ENCODE data around the gene GAD1.

GAD1 gene

DNA sequence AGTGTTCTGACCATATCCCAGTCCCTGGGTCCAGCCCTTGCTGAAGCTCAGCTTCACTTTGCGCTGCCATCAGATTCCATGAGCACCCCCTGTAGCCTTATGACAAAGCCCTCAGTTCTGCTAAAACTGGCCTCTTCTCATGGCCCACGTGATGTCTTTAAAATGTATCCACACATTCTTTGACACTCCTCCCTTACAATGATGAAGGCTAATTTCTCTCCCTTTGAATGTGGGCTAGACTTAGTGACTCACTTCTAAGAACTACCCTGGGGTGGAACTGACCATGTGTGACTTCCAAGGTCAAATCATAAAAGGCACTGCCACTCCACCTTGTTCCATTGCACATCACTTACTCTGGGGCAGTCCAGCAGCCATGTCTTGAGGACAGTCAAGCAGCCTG, 67.0 kb downstream of the GAD1 start:
- no peaks in the 10 kb centered on the region for H3K36me3 Mint-ChIP-seq
- no peak for DNase-seq (ENCODE audit: low spot score in 2 of 2)
- H3K4me3 Mint-ChIP-seq = no peak overlapping the region
- no peaks in the 10 kb centered on the region for H3K9me3 Mint-ChIP-seq
- peaks cover 17% of the 10 kb centered on the region for H3K27me3 Mint-ChIP-seq
- no peak overlapping the region for H3K27ac Mint-ChIP-seq
- no peak for ATAC-seq (ENCODE audit: low read depth)
- H3K4me1 Mint-ChIP-seq = peaks cover 2% of the 10 kb centered on the region

DNA sequence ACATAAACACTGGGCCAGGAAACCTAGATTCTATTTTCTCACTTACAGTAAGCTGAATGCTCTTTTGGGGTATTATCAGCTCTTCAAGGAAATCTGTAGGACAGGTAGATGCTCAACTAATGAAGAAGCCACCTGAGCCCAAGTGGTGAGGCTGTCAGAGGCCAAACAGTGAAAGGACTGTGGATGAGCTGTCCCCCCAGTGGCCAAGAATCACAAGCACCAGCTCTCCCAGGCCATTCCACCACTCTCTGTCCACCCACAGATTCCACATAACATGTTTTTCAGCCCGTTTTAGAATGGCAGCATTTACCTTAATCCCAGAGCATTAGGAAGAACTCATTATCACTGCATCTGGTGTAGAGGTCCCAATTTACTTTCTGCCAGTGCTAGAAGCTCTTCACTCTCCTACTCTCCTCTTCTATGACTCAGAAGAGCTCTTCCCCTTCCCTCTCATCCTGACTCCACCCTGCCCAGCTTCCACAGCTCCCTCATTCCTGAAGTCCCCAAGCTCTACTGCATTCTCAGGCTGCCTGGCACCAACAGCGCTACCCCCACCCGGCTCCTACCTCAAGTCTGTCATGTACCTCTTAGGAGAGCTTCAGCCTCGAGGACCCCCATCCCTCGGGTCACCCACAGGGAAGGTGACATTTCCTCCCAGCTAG, 68.6 kb downstream of the GAD1 start:
- Mint-ChIP-seq H3K27ac (no peak overlapping the region), H3K9me3 (no peaks in the 10 kb centered on the region)
- ATAC-seq (ENCODE audit: low read depth) = no peak

DNA sequence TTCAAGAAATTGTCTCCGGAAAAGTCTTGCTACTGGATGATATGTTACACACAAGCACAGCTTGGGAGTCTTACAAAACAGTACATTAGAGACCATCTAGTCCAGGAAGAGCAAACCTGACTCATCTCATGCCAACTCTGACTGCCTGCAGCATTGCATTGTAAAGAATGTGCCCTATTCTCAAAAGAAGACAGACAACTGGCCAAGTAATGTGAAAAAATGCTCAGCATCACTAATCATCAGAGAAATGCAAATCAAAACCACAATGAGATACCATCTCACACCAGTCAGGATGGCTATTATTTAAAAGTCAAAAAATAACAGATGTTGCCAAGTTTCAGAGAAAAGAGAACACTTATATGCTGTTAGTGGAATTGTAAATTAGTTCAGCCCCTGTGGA, 69.7 kb downstream of the GAD1 start:
- DNase-seq (ENCODE audit: low spot score in 2 of 2) (no peak), ATAC-seq (ENCODE audit: low read depth) (no peak)
- peaks cover 2% of the 10 kb centered on the region for H3K4me1 Mint-ChIP-seq
- no peaks in the 10 kb centered on the region for H3K9me3 Mint-ChIP-seq
- H3K27me3 Mint-ChIP-seq = peaks cover 18% of the 10 kb centered on the region
- H3K36me3 Mint-ChIP-seq = no peaks in the 10 kb centered on the region
- no peak overlapping the region for H3K4me3 Mint-ChIP-seq
- H3K27ac Mint-ChIP-seq = no peak overlapping the region

More for the DNA sequence above, 68.6 kb downstream of the GAD1 start:
- Mint-ChIP-seq H3K4me3 (no peak overlapping the region), H3K27me3 (peaks cover 19% of the 10 kb centered on the region), H3K36me3 (no peaks in the 10 kb centered on the region), H3K4me1 (peaks cover 2% of the 10 kb centered on the region)
- no peak for DNase-seq (ENCODE audit: low spot score in 2 of 2)

DNA sequence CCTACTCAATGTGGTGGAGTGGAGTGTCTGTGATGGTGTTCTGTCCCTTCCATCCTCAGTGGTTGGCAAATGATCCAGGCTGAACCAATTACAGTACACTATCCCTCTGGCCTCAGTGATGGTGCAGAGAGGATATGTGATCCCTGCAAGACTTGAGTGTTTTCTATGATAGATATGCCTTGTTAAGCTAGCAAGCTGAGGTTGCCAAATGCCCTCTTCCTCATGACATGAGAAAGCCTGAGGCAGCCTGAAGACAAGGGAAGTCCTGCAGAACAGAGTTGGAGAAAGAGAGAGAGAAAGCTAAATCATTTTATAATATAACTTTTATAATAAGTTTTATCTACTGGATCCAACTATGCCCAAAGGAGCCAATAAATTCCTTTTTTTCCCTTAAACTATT, 70.8 kb downstream of the GAD1 start:
- Mint-ChIP-seq H3K36me3 (no peaks in the 10 kb centered on the region), H3K4me1 (peaks cover 2% of the 10 kb centered on the region), H3K27me3 (peaks cover 16% of the 10 kb centered on the region), H3K9me3 (no peaks in the 10 kb centered on the region), H3K27ac (no peak overlapping the region), H3K4me3 (no peak overlapping the region)
- no peak for DNase-seq (ENCODE audit: low spot score in 2 of 2)
- ATAC-seq (ENCODE audit: low read depth) = no peak

DNA sequence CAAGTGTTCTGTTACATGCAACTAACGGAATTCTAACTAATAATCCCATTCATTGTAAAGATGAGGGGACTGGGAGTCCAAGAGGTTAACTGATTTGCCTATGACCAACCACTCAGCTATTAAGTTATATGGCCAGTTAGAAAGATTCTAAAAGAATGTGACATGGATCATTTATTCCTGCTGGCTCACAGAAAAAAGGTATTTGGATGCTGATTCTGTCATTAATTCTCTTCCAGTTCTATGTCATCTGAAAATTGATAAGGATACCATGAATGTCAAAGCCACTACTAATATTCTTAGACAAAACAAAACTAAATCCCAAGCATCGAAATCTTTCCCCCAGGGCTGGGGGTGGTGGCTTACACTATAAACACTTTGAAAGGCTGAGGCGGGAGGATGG, 71.2 kb downstream of the GAD1 start:
- Mint-ChIP-seq H3K36me3 (no peaks in the 10 kb centered on the region), H3K27me3 (peaks cover 15% of the 10 kb centered on the region), H3K27ac (no peak overlapping the region), H3K4me1 (peaks cover 2% of the 10 kb centered on the region), H3K9me3 (no peaks in the 10 kb centered on the region), H3K4me3 (no peak overlapping the region)
- no peak for DNase-seq (ENCODE audit: low spot score in 2 of 2)
- no peak for ATAC-seq (ENCODE audit: low read depth)

DNA sequence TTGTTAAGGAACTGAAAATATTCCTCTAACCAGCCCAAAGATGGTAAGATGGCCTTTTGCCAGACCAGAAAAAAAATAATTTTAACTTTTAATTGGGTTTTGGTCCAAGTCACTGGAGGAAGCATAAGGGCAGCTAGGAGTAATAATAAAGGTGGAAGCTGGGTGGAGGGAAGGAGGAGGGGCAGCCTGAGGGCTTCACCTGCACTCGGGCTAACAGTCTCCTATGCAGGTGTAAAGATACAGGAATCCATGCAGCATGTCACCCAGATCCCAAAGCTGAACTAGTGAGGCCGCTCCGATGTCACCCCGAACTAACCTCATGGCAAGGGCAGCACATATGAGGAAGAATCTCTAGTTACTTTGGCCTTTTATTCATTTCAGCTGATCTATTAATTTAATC, 75.2 kb downstream of the GAD1 start:
- no peaks in the 10 kb centered on the region for H3K36me3 Mint-ChIP-seq
- no peaks in the 10 kb centered on the region for H3K9me3 Mint-ChIP-seq
- peaks cover 7% of the 10 kb centered on the region for H3K27me3 Mint-ChIP-seq

DNA sequence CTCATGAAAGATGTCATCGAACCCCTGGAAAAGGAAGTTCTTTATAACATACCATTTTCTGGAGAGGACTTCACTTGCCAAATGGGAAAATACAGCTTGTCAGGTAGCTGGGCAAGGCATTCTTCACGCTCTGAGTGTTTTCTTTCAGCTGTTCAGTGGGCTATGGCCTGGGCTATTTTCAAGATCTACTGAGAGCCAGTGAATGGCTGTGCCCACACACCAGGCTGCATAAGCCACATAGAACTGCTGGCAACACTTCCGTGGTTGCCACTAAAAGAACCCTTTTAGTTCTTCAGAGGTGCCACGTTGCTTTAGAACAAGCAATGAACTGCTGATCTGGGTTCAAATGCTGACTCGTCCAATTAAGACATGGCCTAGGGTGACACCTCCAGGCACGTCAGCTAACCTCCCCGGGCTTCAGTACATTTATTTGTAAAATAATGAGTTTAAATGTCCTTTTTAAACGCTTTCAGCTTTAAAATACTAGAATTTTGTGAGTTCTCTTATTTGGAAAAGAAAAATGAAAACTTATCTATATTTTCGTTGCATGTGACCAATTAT, 75.8 kb downstream of the GAD1 start:
- DNase-seq (ENCODE audit: low spot score in 2 of 2) (no peak), ATAC-seq (ENCODE audit: low read depth) (no peak)
- peaks cover 9% of the 10 kb centered on the region for H3K27me3 Mint-ChIP-seq
- H3K36me3 Mint-ChIP-seq = no peaks in the 10 kb centered on the region
- no peak overlapping the region for H3K4me3 Mint-ChIP-seq
- no peak overlapping the region for H3K27ac Mint-ChIP-seq
- H3K9me3 Mint-ChIP-seq = no peaks in the 10 kb centered on the region
- H3K4me1 Mint-ChIP-seq = no peaks in the 10 kb centered on the region

More for the DNA sequence above, 75.2 kb downstream of the GAD1 start:
- no peak overlapping the region for H3K4me3 Mint-ChIP-seq
- no peak for DNase-seq (ENCODE audit: low spot score in 2 of 2)
- H3K27ac Mint-ChIP-seq = no peak overlapping the region
- no peaks in the 10 kb centered on the region for H3K4me1 Mint-ChIP-seq
- no peak for ATAC-seq (ENCODE audit: low read depth)

DNA sequence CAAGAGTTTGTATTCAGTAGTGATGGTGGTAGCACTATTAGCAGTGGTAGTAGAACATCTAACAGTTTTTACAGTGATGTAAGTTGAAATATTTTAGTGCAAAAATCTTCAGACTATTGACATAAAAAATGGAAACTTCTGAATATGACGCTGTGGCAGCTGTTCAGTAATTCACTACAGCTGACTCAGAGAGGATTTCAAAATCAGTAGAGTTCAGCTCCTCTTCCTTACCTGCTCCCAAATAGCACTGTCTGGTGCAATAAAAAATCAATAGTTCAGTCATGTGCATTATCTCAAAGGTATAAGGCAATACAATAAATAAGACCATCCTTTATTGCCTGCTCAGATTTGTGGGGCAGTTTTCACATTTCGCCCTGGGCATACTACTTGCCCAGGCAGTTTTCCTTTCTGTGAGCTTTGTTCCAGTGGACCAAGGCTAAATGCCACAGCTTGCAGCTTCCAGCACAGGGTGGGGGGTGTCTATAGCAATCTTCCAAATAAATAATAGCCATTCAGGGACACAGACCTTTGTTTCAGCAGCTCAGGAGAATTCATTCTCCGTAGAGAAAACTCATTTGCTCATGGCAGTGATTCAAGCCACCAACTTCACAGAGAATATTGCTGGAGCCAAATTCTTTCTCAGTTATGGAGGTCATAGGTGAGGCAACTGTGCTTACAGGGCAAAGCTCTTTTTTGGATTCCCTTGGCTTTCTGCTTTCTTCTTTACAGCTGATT, 78.5 kb downstream of the GAD1 start:
- H3K9me3 Mint-ChIP-seq = no peaks in the 10 kb centered on the region
- DNase-seq (ENCODE audit: low spot score in 2 of 2) (no peak), ATAC-seq (ENCODE audit: low read depth) (no peak)
- no peaks in the 10 kb centered on the region for H3K36me3 Mint-ChIP-seq
- H3K27me3 Mint-ChIP-seq = peaks cover 5% of the 10 kb centered on the region
- H3K4me1 Mint-ChIP-seq = no peaks in the 10 kb centered on the region
- H3K27ac Mint-ChIP-seq = no peak overlapping the region
- no peak overlapping the region for H3K4me3 Mint-ChIP-seq

DNA sequence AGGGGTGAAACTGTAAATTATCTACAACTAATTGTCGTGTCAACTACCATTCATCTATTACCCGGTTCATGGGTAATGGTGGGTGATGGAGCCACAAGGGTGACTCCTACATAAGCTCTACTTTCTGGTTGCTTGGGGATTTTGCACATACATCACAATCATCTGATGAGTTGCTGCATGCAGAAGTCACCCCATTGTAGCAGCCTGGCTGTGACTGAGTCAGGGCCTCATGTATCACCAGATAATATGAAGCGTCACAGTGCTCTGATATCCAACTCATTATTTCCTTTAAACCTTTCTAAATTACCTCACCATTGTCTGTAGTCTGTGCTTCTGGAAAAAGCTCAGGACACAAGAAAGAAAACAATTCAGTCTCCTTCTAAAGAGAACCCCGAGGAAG, 79.9 kb downstream of the GAD1 start:
- Mint-ChIP-seq H3K9me3 (no peaks in the 10 kb centered on the region), H3K4me1 (no peaks in the 10 kb centered on the region), H3K27ac (no peak overlapping the region), H3K27me3 (peaks cover 5% of the 10 kb centered on the region), H3K36me3 (no peaks in the 10 kb centered on the region), H3K4me3 (no peak overlapping the region)
- DNase-seq (ENCODE audit: low spot score in 2 of 2) (no peak), ATAC-seq (ENCODE audit: low read depth) (no peak)

DNA sequence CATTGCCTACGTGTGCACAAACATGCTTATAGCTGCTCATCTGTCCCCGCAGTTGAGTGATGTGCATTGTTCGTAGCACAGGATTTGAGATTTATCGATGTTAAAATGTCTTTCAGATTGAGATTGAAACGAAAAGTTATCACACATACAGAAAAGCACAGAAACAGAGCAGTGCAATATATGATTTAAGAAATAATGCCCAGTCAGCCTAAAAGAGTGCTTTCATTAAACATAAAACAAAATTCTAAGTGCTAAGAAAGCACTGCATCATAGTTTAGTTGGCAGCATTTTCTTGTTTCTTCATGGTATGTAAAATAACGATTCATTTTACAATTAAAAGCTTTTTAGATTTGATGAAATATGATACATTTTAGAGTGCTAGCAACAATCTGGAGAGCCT, 80.4 kb downstream of the GAD1 start:
- no peak for DNase-seq (ENCODE audit: low spot score in 2 of 2)
- ATAC-seq (ENCODE audit: low read depth) = no peak
- no peaks in the 10 kb centered on the region for H3K4me1 Mint-ChIP-seq

DNA sequence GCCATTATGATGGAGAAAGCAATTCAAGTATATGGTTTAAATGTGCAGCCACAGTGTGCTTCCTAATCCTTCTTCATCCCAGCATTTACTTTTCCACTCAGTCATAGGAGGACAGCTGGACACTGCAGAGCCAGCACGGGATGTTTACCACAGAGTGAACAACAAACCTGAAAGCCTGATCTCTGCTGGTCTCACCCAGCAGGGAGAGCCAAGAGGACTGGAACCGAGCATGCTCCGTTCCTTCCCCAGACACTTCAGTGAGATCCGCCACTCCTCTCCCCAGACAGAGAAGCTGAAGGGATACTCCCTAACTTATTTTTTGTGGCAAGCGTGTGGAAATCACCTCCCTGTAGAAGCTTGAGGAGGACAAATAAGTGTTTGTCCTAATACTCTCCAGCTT, 89.2 kb downstream of the GAD1 start:
- no peaks in the 10 kb centered on the region for H3K36me3 Mint-ChIP-seq
- DNase-seq (ENCODE audit: low spot score in 2 of 2) = no peak
- H3K4me3 Mint-ChIP-seq = no peak overlapping the region
- H3K27ac Mint-ChIP-seq = no peak overlapping the region
- H3K27me3 Mint-ChIP-seq = peaks cover 8% of the 10 kb centered on the region
- no peaks in the 10 kb centered on the region for H3K4me1 Mint-ChIP-seq
- peaks cover 7% of the 10 kb centered on the region for H3K9me3 Mint-ChIP-seq
- no peak for ATAC-seq (ENCODE audit: low read depth)

More for the DNA sequence above, 80.4 kb downstream of the GAD1 start:
- Mint-ChIP-seq H3K36me3 (no peaks in the 10 kb centered on the region), H3K9me3 (no peaks in the 10 kb centered on the region), H3K27me3 (peaks cover 7% of the 10 kb centered on the region), H3K27ac (no peak overlapping the region), H3K4me3 (no peak overlapping the region)

All from memory B cell (primary cell).